ENCODE results near the gene STX16.

STX16 gene

DNA sequence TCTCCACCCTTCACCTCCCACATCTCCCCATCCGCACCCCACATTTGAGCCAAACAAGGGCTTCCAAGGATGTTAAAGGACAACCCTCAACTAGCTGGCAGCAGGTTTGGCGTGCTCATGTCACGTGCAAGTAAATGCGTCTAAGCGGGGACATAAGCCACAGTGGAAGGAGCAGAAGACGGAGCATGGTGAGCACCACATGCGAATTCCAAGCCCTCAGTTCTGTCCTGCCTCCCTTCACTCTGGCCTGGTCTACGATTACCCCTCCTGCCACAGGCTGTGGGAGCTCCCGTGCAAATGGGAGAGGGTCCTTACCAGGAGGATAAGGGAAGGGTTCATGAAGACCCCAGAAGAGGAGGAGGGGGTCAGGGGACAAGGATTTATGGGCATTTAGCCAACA lies 44.9 kb upstream of the STX16 start:
- TF ChIP-seq, protein P1, sequence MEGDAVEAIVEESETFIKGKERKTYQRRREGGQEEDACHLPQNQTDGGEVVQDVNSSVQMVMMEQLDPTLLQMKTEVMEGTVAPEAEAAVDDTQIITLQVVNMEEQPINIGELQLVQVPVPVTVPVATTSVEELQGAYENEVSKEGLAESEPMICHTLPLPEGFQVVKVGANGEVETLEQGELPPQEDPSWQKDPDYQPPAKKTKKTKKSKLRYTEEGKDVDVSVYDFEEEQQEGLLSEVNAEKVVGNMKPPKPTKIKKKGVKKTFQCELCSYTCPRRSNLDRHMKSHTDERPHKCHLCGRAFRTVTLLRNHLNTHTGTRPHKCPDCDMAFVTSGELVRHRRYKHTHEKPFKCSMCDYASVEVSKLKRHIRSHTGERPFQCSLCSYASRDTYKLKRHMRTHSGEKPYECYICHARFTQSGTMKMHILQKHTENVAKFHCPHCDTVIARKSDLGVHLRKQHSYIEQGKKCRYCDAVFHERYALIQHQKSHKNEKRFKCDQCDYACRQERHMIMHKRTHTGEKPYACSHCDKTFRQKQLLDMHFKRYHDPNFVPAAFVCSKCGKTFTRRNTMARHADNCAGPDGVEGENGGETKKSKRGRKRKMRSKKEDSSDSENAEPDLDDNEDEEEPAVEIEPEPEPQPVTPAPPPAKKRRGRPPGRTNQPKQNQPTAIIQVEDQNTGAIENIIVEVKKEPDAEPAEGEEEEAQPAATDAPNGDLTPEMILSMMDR (conservative IDR thresholded peaks at IDR 0.05; ENCODE audit: low read depth) = no peak
- H3K27ac ChIP-seq = no peak overlapping the region
- DNase-seq (ENCODE audit: low spot score) = no peak
- ChIA-PET POLR2A (ENCODE audit: low non-redundant PET) (no interaction called here), CTCF (interaction anchor here (0.6 kb wide), 1 partner anchor 42 kb away, joined by 4 read pairs; no protein-coding TSS in a partner anchor)

DNA sequence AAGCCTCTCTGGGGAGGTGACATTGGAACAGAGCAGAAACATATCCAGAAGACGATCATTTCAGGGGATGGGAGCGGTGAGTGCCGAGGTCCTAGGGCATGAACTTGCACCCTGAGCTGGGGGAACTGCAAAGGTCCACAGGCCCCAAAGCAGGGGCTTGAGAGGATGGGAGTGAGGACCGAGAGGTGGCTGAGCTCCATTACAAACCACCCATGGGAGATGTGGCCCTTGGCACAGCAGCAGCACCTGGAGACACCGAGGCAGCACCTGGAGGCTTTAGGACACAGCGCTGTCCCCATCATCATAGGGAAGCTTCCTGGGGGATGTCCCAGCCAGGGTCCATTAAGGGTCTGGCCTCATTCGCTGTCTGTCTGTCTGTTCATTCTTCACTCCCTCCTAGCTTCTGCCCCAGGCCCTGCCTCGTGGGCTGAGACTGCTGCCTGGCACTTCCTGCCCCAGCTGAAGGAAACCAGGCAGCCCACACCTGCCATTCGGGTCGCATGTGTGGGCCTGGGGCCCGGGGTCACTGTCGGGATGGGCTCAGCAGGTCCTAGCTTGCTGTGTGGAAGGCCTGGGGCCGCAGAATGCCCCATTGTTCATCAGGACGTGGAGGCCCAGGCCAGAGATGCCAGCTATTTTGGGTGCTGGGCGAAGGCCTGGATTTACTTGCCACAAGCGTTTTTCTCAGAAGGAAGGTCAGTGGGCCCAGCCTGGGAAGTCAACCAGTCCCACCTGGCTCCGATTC lies 42.8 kb upstream of the STX16 start:
- DNase-seq (ENCODE audit: low spot score) = no peak
- TF ChIP-seq, protein P1 (conservative IDR thresholded peaks at IDR 0.05; ENCODE audit: low read depth) = no peak
- no peak overlapping the region for H3K27ac ChIP-seq
- CTCF ChIA-PET = interaction anchor here (0.6 to 1.3 kb wide), 3 partner anchors 14 to 475 kb away, joined by 3 to 4 read pairs (median 4); no protein-coding TSS in a partner anchor
- POLR2A ChIA-PET (ENCODE audit: low non-redundant PET) = no interaction called here

DNA sequence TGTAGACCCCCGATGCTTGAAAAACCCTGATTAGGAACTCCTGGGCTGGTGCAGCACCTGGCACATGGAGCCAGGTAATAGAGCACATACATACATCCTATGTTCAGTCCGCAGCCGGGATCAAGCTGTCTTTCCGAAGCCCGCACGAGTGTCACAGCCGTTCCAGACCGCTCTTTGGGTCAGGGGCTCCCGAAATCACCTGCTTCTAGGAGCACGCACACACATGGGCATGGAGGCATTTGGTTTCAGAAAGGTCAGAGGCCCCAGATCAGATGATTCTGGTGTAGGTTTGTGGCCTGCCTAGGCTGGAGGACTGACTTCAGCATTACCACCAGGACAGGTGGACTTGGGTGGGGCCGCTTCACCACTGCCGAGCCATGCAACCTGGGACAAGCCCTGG lies 42.1 kb upstream of the STX16 start:
- TF ChIP-seq, protein P1 (conservative IDR thresholded peaks at IDR 0.05; ENCODE audit: low read depth) = no peak
- no peak overlapping the region for H3K27ac ChIP-seq
- ChIA-PET POLR2A (ENCODE audit: low non-redundant PET) (no interaction called here), CTCF (interaction anchor here (0.6 kb wide), 1 partner anchor 147 kb away, joined by 3 read pairs; no protein-coding TSS in a partner anchor)
- DNase-seq (ENCODE audit: low spot score) = no peak

DNA sequence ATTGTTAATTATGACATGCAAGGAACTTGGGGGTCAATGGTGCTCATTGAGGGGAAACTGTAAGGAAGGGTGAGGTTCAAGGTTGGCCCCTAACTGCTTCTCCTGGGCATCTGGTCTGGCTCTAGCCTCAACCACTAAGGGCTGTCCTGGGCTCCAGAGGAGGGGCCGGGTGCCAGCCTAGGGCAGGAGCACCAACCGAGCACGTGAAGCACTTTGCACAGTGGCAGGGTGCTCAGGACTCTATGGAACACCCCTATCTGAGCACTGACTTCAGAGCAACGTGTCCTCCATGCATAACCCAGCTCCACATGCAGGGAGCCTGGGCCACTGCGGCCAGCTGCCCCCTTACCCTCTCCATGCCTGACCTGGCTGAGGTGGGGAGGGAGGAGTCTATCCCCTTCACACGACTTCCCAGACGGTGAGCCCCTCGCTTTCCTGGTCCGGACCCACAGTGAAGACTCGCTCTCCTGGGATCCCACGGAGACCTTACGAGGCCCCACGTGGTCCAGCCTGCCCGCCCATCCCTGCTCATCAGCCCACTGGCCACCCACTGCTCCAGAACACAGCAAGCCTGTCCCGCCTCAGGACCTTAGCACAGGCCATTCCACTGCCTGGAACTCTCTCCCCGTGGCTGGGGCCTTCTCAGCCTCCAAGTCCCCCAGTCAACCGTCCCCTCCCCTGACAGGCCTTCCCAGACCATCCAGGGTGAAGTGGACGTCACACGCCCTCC lies 40.8 kb upstream of the STX16 start:
- TF ChIP-seq, protein P1 (conservative IDR thresholded peaks at IDR 0.05; ENCODE audit: low read depth) = no peak
- POLR2A ChIA-PET (ENCODE audit: low non-redundant PET) = interaction anchor here (0.5 kb wide), 1 partner anchor 1334 kb away, joined by 3 read pairs; no protein-coding TSS in a partner anchor
- no peak for DNase-seq (ENCODE audit: low spot score)
- H3K27ac ChIP-seq = no peak overlapping the region
- CTCF ChIA-PET = interaction anchor here (0.6 kb wide), 2 partner anchors 176 to 1054 kb away, joined by 3 to 5 read pairs; no protein-coding TSS in a partner anchor

DNA sequence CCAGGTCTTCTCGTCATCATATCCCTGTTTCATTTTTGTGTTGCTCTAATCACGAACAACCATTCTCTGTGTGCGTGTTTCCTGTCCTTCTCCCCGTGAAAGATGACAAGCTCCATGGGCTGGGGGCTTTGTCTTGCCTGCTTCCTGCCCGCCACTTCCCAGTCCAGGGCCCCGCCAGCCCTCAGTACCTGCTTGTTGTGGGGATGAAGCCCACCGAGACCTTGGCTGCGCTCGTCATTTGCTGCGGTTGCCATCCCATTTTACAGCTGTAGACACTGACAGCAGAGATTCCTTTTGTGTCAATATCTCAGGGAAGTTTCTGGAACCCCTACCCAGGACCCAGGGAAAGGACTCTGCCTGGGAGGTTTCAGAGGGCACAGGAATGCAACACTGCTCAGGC lies 40.3 kb upstream of the STX16 start:
- CTCF ChIA-PET = interaction anchor here (0.5 to 1.1 kb wide), 4 partner anchors 38 to 376 kb away, joined by 3 to 5 read pairs (median 3); no protein-coding TSS in a partner anchor
- DNase-seq (ENCODE audit: low spot score) = no peak
- POLR2A ChIA-PET (ENCODE audit: low non-redundant PET) = interaction anchor here (1.1 kb wide), 1 partner anchor 41 kb away, joined by 4 read pairs; no protein-coding TSS in a partner anchor
- TF ChIP-seq, protein P1 (conservative IDR thresholded peaks at IDR 0.05; ENCODE audit: low read depth) = no peak
- H3K27ac ChIP-seq = no peak overlapping the region
